Activated CD4-positive, alpha-beta T cell treated with anti-CD3 and anti-CD28 coated beads for 36 hours (primary cell): ENCODE results near the gene RRAD. TPM values are rescaled to one million over a fixed set of nuclear protein-coding genes. Genes with fewer than 3 reads are reported as not detected.
"Not testable (repeated sequence)": the region's sequence is repeated elsewhere in the genome, so short reads cannot be mapped to it uniquely, and the experiment has no call there.

Experiments used
- ATAC-seq: fragments of 200-7000 bp; cut with Tn5 transposase; one replicate; pipeline ENCODE4 v1.10.0; 2021; ENCODE audit warnings: mild to moderate bottlenecking, moderate library complexity
- CTCF ChIA-PET: fragments of 350-600 bp; sonication (Branson Sonifier 250); formaldehyde crosslinking; loops from one replicate; lab custom pipeline; 2021; ENCODE audit warnings: antibody characterized with exemption; lab: Charles Lee
- POLR2A ChIA-PET: fragments of 350-600 bp; sonication (Branson Sonifier 250); formaldehyde crosslinking; loops from one replicate; lab custom pipeline; 2021; ENCODE audit warnings: antibody characterized with exemption, inconsistent platforms; lab: Charles Lee
- DNase-seq: peaks from one replicate; pipeline ENCODE4 v3.0.0-alpha.2; 2020
- H3K27ac Mint-ChIP-seq: one replicate; pipeline ENCODE4 v1.8.0; 2021; ENCODE audit warnings: mixed read lengths
- H3K27me3 Mint-ChIP-seq: one replicate; pipeline ENCODE4 v1.8.0; 2021; ENCODE audit warnings: mixed read lengths
- H3K36me3 Mint-ChIP-seq: one replicate; pipeline ENCODE4 v1.8.0; 2021; ENCODE audit warnings: low read depth, mixed read lengths
- H3K4me1 Mint-ChIP-seq: one replicate; pipeline ENCODE4 v1.8.0; 2021; ENCODE audit warnings: mixed read lengths
- H3K4me3 Mint-ChIP-seq: one replicate; pipeline ENCODE4 v1.8.0; 2021; ENCODE audit warnings: mild to moderate bottlenecking, moderate library complexity, mixed read lengths
- H3K9me3 Mint-ChIP-seq: one replicate; pipeline ENCODE4 v1.8.0; 2021; ENCODE audit warnings: low read depth, mixed read lengths
- intact Hi-C, 2 experiments: fragments of 100-400 bp; cut with DNase I in 1 of 2; cut with micrococcal nuclease in 1 of 2; formaldehyde crosslinking; loops; one replicate each; pipeline versions ENCODE4 v1.14.2 to v1.15.1; 2022 to 2024; cut with DNase I, micrococcal nuclease
- total RNA-seq, 2 experiments: library from RNA; stranded (reverse); gene quantifications; one replicate each; pipeline ENCODE4 v1.2.3, GENCODE V29; 2021

RRAD gene
- total RNA-seq, 2 experiments from 2014 or later = 0.19 to 0.55 TPM

DNA sequence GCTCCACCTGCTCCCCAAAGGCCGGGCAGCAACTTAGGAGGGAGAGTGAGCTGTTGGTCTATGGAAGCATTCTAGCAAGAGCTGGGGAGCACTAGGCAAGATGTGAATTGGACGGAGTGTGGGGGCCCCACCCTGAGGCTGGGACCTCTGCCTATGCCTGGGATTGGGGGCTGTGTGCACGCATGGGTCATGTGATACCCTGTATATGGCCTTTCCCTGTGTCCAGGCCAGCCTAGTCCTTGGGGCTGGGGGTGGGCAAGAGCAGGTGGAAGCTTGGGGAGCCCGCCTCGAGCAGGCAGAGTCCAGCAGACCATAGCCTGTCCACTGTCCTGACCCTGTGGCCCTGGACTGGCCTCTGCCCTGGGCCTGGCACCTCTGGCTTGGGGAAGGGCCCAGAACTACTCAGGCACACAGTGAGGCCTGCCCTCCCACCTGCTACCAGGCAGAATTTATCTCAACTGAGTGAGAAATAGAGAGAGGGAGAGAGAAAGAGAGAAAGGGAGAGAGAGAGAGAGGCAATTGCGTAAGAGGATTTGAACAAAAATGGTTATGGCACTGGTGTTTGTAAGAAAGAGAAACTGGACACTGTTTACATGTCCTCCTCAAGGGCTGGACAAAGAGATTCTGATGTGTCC is 25.9 kb downstream of the RRAD start:
- Mint-ChIP-seq H3K9me3 (no peaks in the 10 kb centered on the region), H3K36me3 (peaks cover 4% of the 10 kb centered on the region), H3K4me3 (no peak overlapping the region), H3K27me3 (no peaks in the 10 kb centered on the region), H3K27ac (no peak overlapping the region), H3K4me1 (no peaks in the 10 kb centered on the region)
- intact Hi-C loops = no loop called here
- ATAC-seq = no peak
- no peak for DNase-seq
- CTCF ChIA-PET = interaction anchor here (0.7 to 1.2 kb wide), 3 partner anchors 12 to 240 kb away, joined by 3 to 4 read pairs (median 3); partner anchors contain the start of gene PDP2
- POLR2A ChIA-PET = interaction anchor here (0.6 kb wide), 1 partner anchor 18 kb away, joined by 4 read pairs; no protein-coding TSS in a partner anchor

DNA sequence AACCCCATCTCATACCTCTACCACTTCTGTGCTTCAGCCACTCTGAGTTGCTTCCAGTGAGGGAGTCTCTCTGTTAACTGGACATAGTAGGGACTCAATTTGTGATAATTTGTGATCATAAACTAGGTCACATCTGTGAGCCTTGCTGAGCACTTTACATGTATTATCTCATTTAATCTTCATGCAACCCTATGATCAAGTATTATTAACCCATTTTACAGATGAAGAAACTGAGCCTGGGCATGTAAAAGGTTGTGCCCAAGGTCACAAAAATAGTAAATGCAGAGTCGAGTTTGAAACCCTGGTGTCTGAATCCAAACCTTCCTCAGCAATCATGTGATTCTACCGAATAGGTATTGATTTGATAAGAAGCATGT is 26.4 kb downstream of the RRAD start:
- H3K36me3 Mint-ChIP-seq = peaks cover 4% of the 10 kb centered on the region
- POLR2A ChIA-PET = interaction anchor here (1.1 kb wide), 1 partner anchor 28 kb away, joined by 3 read pairs; no protein-coding TSS in a partner anchor
- no peak overlapping the region for H3K4me3 Mint-ChIP-seq
- H3K4me1 Mint-ChIP-seq = no peaks in the 10 kb centered on the region
- CTCF ChIA-PET = interaction anchor here (1.0 to 1.2 kb wide), 3 partner anchors 12 to 50 kb away, joined by 3 to 4 read pairs (median 3); partner anchors contain the start of gene PDP2
- ATAC-seq (no peak), DNase-seq (no peak)
- H3K27ac Mint-ChIP-seq = no peak overlapping the region
- intact Hi-C loops = no loop called here
- no peaks in the 10 kb centered on the region for H3K27me3 Mint-ChIP-seq
- H3K9me3 Mint-ChIP-seq = no peaks in the 10 kb centered on the region

DNA sequence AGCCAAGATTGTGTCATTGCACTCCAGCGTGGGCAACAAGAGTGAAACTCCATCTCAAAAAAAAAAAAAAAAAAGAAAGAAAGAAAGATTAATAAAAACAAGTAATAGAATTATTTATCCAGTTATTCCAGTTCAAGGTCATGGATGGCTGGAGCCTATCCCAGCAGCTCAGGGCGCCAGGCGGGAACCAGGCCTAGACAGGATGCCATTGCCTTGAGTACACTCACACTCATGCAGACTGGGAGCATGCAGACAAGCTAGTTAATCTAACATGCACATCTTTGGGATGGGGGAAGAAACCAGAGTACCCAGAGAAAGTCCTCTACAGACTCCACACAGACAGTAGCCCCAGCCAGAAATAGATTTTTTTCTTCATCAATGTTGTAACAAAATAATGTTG is 27.1 kb downstream of the RRAD start:
- no peak for DNase-seq
- Mint-ChIP-seq H3K27me3 (no peaks in the 10 kb centered on the region), H3K27ac (no peak overlapping the region), H3K9me3 (no peaks in the 10 kb centered on the region), H3K4me3 (no peak overlapping the region), H3K4me1 (peaks cover under 1% of the 10 kb centered on the region), H3K36me3 (peaks cover 4% of the 10 kb centered on the region)
- CTCF ChIA-PET = interaction anchor here (1.0 to 1.3 kb wide), 4 partner anchors 8 to 51 kb away, joined by 3 to 6 read pairs (median 4); partner anchors contain the start of gene PDP2
- intact Hi-C loops = no loop called here
- POLR2A ChIA-PET = interaction anchor here (1.1 kb wide), 1 partner anchor 29 kb away, joined by 3 read pairs; no protein-coding TSS in a partner anchor
- no peak for ATAC-seq

DNA sequence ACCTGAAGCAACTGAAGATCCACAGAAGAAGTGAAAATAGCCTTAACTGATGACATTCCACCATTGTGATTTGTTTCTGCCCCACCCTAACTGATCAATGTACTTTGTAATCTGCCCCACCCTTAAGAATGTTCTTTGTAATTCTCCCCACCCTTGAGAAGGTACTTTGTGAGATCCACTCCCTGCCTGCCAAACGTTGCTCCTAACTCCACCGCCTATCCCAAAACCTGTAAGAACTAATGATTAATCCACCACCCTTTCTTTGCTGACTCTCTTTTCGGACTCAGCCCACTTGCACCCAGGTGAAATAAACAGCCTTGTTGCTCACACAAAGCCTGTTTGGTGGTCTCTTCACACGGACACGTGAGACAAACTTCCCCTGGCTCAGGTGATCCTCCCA is 28.7 kb downstream of the RRAD start:
- H3K4me3 Mint-ChIP-seq, ATAC-seq, DNase-seq, H3K27me3 Mint-ChIP-seq, H3K9me3 Mint-ChIP-seq, intact Hi-C loops, H3K4me1 Mint-ChIP-seq, H3K27ac Mint-ChIP-seq, POLR2A ChIA-PET, H3K36me3 Mint-ChIP-seq: not testable (repeated sequence)
- CTCF ChIA-PET = interaction anchor here (0.7 to 2.7 kb wide), 3 partner anchors 16 to 66 kb away, joined by 3 to 12 read pairs (median 9); partner anchors contain the start of genes NAE1 and PDP2

GRCh38 chr16:66895999-66896398 is 29.3 kb downstream of the RRAD start:
- Mint-ChIP-seq H3K27me3 (no peaks in the 10 kb centered on the region), H3K27ac (no peak overlapping the region), H3K4me3 (no peak overlapping the region), H3K4me1 (peaks cover 8% of the 10 kb centered on the region), H3K36me3 (peaks cover 7% of the 10 kb centered on the region), H3K9me3 (no peaks in the 10 kb centered on the region)
- DNase-seq (no peak), ATAC-seq (no peak)
- POLR2A ChIA-PET = no interaction called here
- CTCF ChIA-PET = interaction anchor here (0.8 to 2.8 kb wide), 12 partner anchors 10 to 45 kb away, joined by 3 to 19 read pairs (median 6); partner anchors contain the start of gene PDP2
- intact Hi-C loops = loop anchor here (1.0 to 2.0 kb wide), 4 partner anchors 29 to 39 kb away; partner anchors contain the start of genes CES2 (in 1 of the 2), CIAO2B (in 1 of the 2) and RRAD (in 1 of the 2)

- Mint-ChIP-seq H3K4me1 (peaks cover 8% of the 10 kb centered on the region), H3K9me3 (no peaks in the 10 kb centered on the region), H3K27ac (no peak overlapping the region), H3K4me3 (no peak overlapping the region), H3K27me3 (no peaks in the 10 kb centered on the region), H3K36me3 (peaks cover 7% of the 10 kb centered on the region)
- intact Hi-C loops = loop anchor here (1.0 to 2.0 kb wide), 4 partner anchors 29 to 39 kb away; partner anchors contain the start of genes CES2 (in 1 of the 2), CIAO2B (in 1 of the 2) and RRAD (in 1 of the 2)
- DNase-seq = no peak
- no peak for ATAC-seq
- POLR2A ChIA-PET = no interaction called here
- CTCF ChIA-PET = interaction anchor here (0.6 to 2.8 kb wide), 16 partner anchors 9 to 217 kb away, joined by 3 to 19 read pairs (median 4); partner anchors contain the start of gene PDP2
Observed at GRCh38 chr16:66895689-66895979, 29.7 kb downstream of the RRAD start.

- no peak overlapping the region for H3K4me3 Mint-ChIP-seq
- no peaks in the 10 kb centered on the region for H3K27me3 Mint-ChIP-seq
- H3K36me3 Mint-ChIP-seq = peaks cover 7% of the 10 kb centered on the region
- peaks cover 8% of the 10 kb centered on the region for H3K4me1 Mint-ChIP-seq
- intact Hi-C loops = loop anchor here (1.0 to 2.0 kb wide), 4 partner anchors 30 to 40 kb away; partner anchors contain the start of genes CES2 (in 1 of the 2), CIAO2B (in 1 of the 2) and RRAD (in 1 of the 2)
- H3K27ac Mint-ChIP-seq = no peak overlapping the region
- ATAC-seq = peak; percentile 89
- no peaks in the 10 kb centered on the region for H3K9me3 Mint-ChIP-seq
- DNase-seq = peak; percentile 81
- POLR2A ChIA-PET = no interaction called here
- CTCF ChIA-PET = interaction anchor here (0.6 to 2.8 kb wide), 21 partner anchors 9 to 865 kb away, joined by 3 to 19 read pairs (median 4); partner anchors contain the start of genes CES3, NAE1 and PDP2
Observed at GRCh38 chr16:66894948-66895688, 30.2 kb downstream of the RRAD start.

- intact Hi-C loops = loop anchor here (2.0 kb wide), 3 partner anchors 31 to 41 kb away; partner anchors contain the start of genes CES2 (in 1 of the 2), CIAO2B (in 1 of the 2) and RRAD (in 1 of the 2)
- peaks cover 7% of the 10 kb centered on the region for H3K36me3 Mint-ChIP-seq
- H3K4me1 Mint-ChIP-seq = peaks cover 8% of the 10 kb centered on the region
- H3K27me3 Mint-ChIP-seq = no peaks in the 10 kb centered on the region
- ChIA-PET POLR2A (no interaction called here), CTCF (interaction anchor here (0.6 to 2.8 kb wide), 6 partner anchors 10 to 290 kb away, joined by 3 to 19 read pairs (median 7); no protein-coding TSS in a partner anchor)
- H3K9me3 Mint-ChIP-seq = no peaks in the 10 kb centered on the region
- no peak overlapping the region for H3K27ac Mint-ChIP-seq
- DNase-seq = no peak
- H3K4me3 Mint-ChIP-seq = no peak overlapping the region
- no peak for ATAC-seq
Observed at GRCh38 chr16:66894055-66894454, 31.3 kb downstream of the RRAD start.

DNA sequence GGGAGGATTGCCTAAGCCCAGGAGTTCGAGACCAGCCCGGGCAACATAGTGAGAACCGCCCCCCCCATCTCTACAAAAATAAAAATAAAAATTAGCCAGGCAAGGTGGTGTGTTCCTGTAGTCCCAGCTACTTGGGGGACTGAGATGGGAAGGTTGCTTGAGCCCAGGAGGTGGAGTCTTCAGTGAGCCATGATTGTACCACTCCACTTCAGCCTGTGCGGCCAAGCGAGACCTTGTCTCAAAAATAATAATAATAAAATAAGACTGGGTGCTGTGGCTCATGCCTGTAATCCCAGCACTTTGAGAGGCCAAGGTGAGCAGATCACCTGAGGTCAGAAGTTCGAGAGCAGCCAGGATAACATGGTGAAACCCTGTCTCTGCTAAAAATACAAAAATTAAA is 33.5 kb downstream of the RRAD start:
- no peaks in the 10 kb centered on the region for H3K27me3 Mint-ChIP-seq
- CTCF ChIA-PET = interaction anchor here (0.7 to 2.7 kb wide), 6 partner anchors 9 to 61 kb away, joined by 3 to 15 read pairs (median 4); partner anchors contain the start of gene NAE1
- intact Hi-C loops = no loop called here

DNA sequence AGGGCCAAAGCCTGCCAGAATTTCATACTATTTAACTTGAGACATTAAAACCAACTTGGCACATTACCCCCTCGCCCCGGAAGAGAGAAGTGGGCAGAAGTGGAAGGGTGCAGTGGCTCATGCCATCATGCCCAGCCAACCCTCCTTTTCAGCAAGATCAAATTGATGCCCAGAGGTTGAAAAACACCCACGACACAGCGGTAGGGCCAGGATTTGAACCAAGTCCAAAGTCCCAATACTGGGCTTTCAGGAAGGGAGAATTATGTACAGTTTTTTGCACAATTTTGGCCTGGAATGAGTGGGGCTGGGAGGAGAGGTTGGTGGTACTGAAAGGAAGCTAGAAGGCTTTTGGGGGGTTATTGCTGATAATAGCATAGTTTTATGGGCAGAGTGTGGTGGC is 34.0 kb downstream of the RRAD start:
- peaks cover 28% of the 10 kb centered on the region for H3K4me1 Mint-ChIP-seq
- no peak for DNase-seq
- POLR2A ChIA-PET = no interaction called here
- no peak overlapping the region for H3K27ac Mint-ChIP-seq
- ATAC-seq = no peak
- peaks cover 22% of the 10 kb centered on the region for H3K36me3 Mint-ChIP-seq
- no peaks in the 10 kb centered on the region for H3K9me3 Mint-ChIP-seq
- no peaks in the 10 kb centered on the region for H3K27me3 Mint-ChIP-seq
- CTCF ChIA-PET = interaction anchor here (0.7 to 2.7 kb wide), 6 partner anchors 22 to 62 kb away, joined by 3 to 15 read pairs (median 5); partner anchors contain the start of gene NAE1
- intact Hi-C loops = no loop called here
- H3K4me3 Mint-ChIP-seq = no peak overlapping the region

More for the DNA sequence above, 33.5 kb downstream of the RRAD start:
- DNase-seq = no peak
- Mint-ChIP-seq H3K4me3 (no peak overlapping the region), H3K9me3 (no peaks in the 10 kb centered on the region), H3K27ac (no peak overlapping the region), H3K36me3 (peaks cover 18% of the 10 kb centered on the region), H3K4me1 (peaks cover 25% of the 10 kb centered on the region)
- no peak for ATAC-seq
- POLR2A ChIA-PET = no interaction called here

DNA sequence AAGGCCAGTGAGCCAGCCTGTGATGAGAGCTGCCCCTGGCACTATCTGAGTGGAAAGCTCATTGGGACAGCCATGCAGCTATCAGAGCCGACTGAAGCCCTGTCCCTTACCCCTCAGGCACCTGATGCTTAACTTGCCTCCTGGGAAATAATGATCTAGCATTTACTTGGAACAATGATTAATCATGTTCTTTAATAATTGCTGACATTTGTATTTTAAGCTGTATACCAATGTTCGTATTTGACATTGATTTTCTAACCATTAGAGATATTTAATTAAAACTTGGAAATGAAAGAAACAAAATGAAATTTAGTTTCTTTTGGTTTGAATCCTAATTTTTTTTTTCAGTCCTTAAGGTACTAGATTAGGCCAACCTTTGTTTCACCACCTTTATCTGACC is 34.5 kb downstream of the RRAD start:
- intact Hi-C loops = no loop called here
- DNase-seq = no peak
- ChIA-PET POLR2A (interaction anchor here (0.7 kb wide), 2 partner anchors 10 to 140 kb away, joined by 3 to 4 read pairs; no protein-coding TSS in a partner anchor), CTCF (interaction anchor here (0.6 to 2.7 kb wide), 10 partner anchors 8 to 63 kb away, joined by 3 to 15 read pairs (median 4); partner anchors contain the start of gene NAE1)
- Mint-ChIP-seq H3K27ac (peak overlapping the region; percentile 18), H3K4me1 (peaks cover 29% of the 10 kb centered on the region), H3K9me3 (no peaks in the 10 kb centered on the region), H3K4me3 (no peak overlapping the region), H3K36me3 (peaks cover 21% of the 10 kb centered on the region), H3K27me3 (no peaks in the 10 kb centered on the region)
- no peak for ATAC-seq
